Measurements from ENCODE around the gene MACROD2. TPM values are rescaled to one million over a fixed set of nuclear protein-coding genes. Genes with fewer than 3 reads are reported as not detected.

Gene MACROD2
- total RNA-seq, 1 donor from 2014 or later: 6.7 TPM

DNA sequence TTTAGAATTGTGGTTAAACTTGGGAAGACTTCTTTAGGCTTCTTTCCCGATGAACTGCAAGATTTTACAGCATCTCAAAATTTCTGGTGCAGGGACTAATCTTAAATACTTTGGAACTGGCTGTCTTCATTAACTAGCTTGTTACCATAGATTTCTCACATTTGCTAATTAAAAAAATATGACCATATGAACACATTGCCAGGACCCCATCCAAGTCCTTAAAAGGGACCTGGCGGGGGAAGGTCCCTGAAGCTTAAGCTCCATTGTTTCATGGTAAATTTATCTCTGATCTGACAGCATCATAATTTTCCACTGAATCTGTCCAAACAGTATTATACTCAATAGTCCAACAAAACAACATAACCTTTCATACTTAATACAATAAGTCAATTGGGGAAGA, 859.9 kb downstream of the MACROD2 start:
- TF ChIP-seq, protein P1, sequence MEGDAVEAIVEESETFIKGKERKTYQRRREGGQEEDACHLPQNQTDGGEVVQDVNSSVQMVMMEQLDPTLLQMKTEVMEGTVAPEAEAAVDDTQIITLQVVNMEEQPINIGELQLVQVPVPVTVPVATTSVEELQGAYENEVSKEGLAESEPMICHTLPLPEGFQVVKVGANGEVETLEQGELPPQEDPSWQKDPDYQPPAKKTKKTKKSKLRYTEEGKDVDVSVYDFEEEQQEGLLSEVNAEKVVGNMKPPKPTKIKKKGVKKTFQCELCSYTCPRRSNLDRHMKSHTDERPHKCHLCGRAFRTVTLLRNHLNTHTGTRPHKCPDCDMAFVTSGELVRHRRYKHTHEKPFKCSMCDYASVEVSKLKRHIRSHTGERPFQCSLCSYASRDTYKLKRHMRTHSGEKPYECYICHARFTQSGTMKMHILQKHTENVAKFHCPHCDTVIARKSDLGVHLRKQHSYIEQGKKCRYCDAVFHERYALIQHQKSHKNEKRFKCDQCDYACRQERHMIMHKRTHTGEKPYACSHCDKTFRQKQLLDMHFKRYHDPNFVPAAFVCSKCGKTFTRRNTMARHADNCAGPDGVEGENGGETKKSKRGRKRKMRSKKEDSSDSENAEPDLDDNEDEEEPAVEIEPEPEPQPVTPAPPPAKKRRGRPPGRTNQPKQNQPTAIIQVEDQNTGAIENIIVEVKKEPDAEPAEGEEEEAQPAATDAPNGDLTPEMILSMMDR (conservative IDR thresholded peaks at IDR 0.05): no peak

DNA sequence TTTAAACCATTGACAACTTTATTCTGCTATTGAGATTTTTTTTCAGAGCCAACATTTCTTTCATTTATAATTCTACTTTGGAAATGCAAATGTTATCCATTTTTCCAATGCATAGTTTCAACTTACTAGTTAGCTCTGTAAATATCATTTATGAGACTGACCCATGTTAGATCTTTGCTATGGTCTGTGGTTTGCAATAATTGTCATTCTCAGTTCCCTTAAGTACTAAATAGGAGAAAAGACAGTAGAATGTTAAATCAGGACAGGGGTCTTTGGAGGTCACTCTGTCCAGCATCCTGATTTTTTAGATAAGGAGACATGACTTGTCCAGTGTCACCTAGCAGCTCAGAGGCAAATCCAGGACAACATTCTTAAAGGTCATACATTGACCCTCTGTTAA, 864.3 kb downstream of the MACROD2 start:
- Mint-ChIP-seq H3K36me3 (peaks cover 4% of the 10 kb centered on the region), H3K9me3 (no peaks in the 10 kb centered on the region), H3K27ac (no peak overlapping the region), H3K4me1 (ENCODE audit: unreplicated experiment) (peaks cover 19% of the 10 kb centered on the region), H3K4me3 (no peak overlapping the region), H3K27me3 (no peaks in the 10 kb centered on the region)
- TF ChIP-seq, protein P1 (conservative IDR thresholded peaks at IDR 0.05): no peak
- no peak for DNase-seq (ENCODE audit: extremely low spot score, unreplicated experiment)

More for the DNA sequence above, 859.9 kb downstream of the MACROD2 start:
- no peaks in the 10 kb centered on the region for H3K27me3 Mint-ChIP-seq
- DNase-seq (ENCODE audit: extremely low spot score, unreplicated experiment): no peak
- H3K9me3 Mint-ChIP-seq: no peaks in the 10 kb centered on the region
- H3K27ac Mint-ChIP-seq: no peak overlapping the region
- peaks cover 6% of the 10 kb centered on the region for H3K4me1 Mint-ChIP-seq (ENCODE audit: unreplicated experiment)
- H3K4me3 Mint-ChIP-seq: no peak overlapping the region
- peaks cover 4% of the 10 kb centered on the region for H3K36me3 Mint-ChIP-seq

DNA sequence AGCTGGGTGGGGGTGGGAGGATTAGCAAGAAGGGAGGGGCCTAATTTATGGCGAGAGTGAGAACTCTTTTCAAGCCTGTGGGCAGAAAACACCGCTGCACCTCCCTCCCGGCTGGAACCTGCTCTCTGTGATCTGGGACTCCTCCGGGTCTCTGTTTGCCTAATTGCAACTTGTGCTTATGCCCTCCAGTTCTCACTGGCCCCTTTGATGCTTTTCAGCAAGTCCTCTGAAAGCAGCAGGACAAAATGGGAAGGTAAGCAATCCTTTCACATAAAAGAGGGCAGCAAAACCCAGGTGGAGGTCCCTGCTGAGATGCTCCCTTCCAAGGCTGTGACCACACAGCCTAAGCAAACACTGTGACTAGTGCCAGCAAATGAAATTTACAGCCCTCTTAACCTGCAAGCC, 865.1 kb downstream of the MACROD2 start:
- TF ChIP-seq, protein P1 (conservative IDR thresholded peaks at IDR 0.05): no peak
- H3K27ac Mint-ChIP-seq: no peak overlapping the region
- DNase-seq (ENCODE audit: extremely low spot score, unreplicated experiment): no peak
- H3K36me3 Mint-ChIP-seq: peaks cover 4% of the 10 kb centered on the region
- no peaks in the 10 kb centered on the region for H3K9me3 Mint-ChIP-seq
- no peaks in the 10 kb centered on the region for H3K27me3 Mint-ChIP-seq
- H3K4me3 Mint-ChIP-seq: peak overlapping the region; percentile 50
- peaks cover 23% of the 10 kb centered on the region for H3K4me1 Mint-ChIP-seq (ENCODE audit: unreplicated experiment)

DNA sequence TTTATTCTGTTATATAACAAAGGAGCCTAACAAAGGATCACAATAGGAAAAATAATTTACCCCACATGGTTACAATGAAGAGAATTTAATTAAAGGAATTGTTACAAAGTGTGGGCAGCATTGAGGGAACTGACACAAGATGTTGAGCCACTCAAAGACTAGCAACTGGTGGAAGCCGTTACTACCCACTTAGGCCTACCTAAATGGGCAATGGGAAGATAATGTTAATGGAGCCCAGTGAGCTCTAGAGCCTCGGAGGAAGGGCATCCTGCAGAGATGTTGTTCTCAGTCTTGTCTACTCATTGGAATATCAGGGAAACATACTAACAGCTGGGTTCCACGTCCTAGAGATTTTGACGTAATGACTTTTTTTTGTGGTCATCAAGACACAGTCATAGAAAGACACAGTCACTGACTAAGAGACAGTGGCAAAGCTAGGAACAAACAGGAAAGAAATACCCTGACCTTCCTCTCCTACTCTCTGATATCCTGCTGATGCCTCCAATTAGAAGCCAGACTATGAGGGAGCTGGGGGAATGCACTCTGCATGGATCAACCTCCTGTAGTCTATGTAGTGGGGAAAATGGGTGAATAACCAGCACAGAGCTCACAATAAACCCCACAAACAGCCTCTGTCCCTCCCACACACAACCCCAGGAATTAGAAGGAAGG, 865.8 kb downstream of the MACROD2 start:
- Mint-ChIP-seq H3K9me3 (no peaks in the 10 kb centered on the region), H3K27me3 (no peaks in the 10 kb centered on the region), H3K36me3 (peaks cover 4% of the 10 kb centered on the region), H3K27ac (no peak overlapping the region), H3K4me1 (ENCODE audit: unreplicated experiment) (peaks cover 30% of the 10 kb centered on the region), H3K4me3 (no peak overlapping the region)
- TF ChIP-seq, protein P1 (conservative IDR thresholded peaks at IDR 0.05): no peak
- no peak for DNase-seq (ENCODE audit: extremely low spot score, unreplicated experiment)

DNA sequence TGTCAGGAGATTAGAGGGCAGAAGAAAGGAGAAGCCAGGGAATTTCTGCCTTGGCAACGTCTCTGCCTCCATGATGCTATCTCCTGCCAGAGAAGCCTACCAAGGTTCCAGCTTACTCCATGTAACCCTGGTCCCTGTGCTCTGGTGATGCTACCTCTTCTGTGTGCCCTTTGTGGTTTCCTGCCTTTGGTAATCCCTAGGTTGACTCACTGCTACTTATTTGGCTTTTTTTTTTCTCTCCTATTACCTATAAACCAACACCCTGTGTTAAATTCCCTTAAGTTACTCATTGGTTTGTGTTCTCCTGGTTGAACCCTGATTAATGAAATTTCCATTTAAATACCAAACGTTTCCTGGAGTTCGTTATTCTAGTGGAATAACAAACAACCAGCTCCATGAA, 869.9 kb downstream of the MACROD2 start:
- no peak overlapping the region for H3K4me3 Mint-ChIP-seq
- H3K36me3 Mint-ChIP-seq: no peaks in the 10 kb centered on the region
- H3K9me3 Mint-ChIP-seq: peaks cover 3% of the 10 kb centered on the region
- TF ChIP-seq, protein P1 (conservative IDR thresholded peaks at IDR 0.05): no peak
- peaks cover 39% of the 10 kb centered on the region for H3K4me1 Mint-ChIP-seq (ENCODE audit: unreplicated experiment)
- no peaks in the 10 kb centered on the region for H3K27me3 Mint-ChIP-seq
- DNase-seq (ENCODE audit: extremely low spot score, unreplicated experiment): no peak
- H3K27ac Mint-ChIP-seq: no peak overlapping the region
